GM23338 (cell line): ENCODE measurements around the gene CTNND2. TPM values are rescaled to one million over a fixed set of nuclear protein-coding genes. Genes with fewer than 3 reads are reported as not detected.

Source experiments
- ATAC-seq: fragments of 200-7000 bp; cut with Tn5 transposase; 3 replicates; pipeline ENCODE4 v1.9.1; 2020
- DNase-seq: peaks from one replicate; pipeline ENCODE4 v3.0.0-alpha.2; 2015; ENCODE audit warnings: low spot score
- H2AFZ ChIP-seq: fragments of 200-600 bp; sonication (generic); 2 replicates; pipeline ENCODE4 v1.8.0; 2016; ENCODE audit warnings: antibody characterized with exemption, mild to moderate bottlenecking, moderate library complexity
- H3F3A ChIP-seq: fragments of 200-600 bp; sonication (generic); replicated peaks from 2 replicates; pipeline ENCODE4 v1.8.0; 2017; ENCODE audit warnings: antibody characterized with exemption, mixed run types, low read depth
- H3K27ac ChIP-seq: fragments of 200-600 bp; sonication (generic); 2 replicates; pipeline ENCODE4 v1.6.1; 2016; ENCODE audit warnings: low read depth
- H3K27me3 ChIP-seq: fragments of 200-600 bp; sonication (generic); 2 replicates; pipeline ENCODE4 v1.8.0; 2016; ENCODE audit warnings: mild to moderate bottlenecking, mixed run types, moderate library complexity; ENCODE audit not compliant: insufficient read depth
- H3K36me3 ChIP-seq: fragments of 200-600 bp; sonication (generic); 2 replicates; pipeline ENCODE4 v1.8.0; 2016; ENCODE audit warnings: mild to moderate bottlenecking; ENCODE audit not compliant: insufficient read depth
- H3K4me1 ChIP-seq: fragments of 200-600 bp; sonication (generic); 2 replicates; pipeline ENCODE4 v1.8.0; 2016; ENCODE audit warnings: mild to moderate bottlenecking, moderate library complexity; ENCODE audit not compliant: insufficient read depth
- H3K4me2 ChIP-seq: fragments of 200-600 bp; sonication (generic); 2 replicates; pipeline ENCODE4 v1.7.1; 2017; ENCODE audit warnings: mixed run types
- H3K4me3 ChIP-seq: fragments of 200-600 bp; sonication (generic); 2 replicates; pipeline ENCODE4 v1.6.1; 2016; ENCODE audit warnings: mixed run types
- H3K79me2 ChIP-seq: fragments of 200-600 bp; sonication (generic); replicated peaks from 2 replicates; pipeline ENCODE4 v1.8.0; 2017; ENCODE audit warnings: mild to moderate bottlenecking; ENCODE audit not compliant: insufficient read depth
- H3K9me2 ChIP-seq: fragments of 200-600 bp; sonication (generic); 2 replicates; pipeline ENCODE4 v1.8.0; 2017; ENCODE audit not compliant: insufficient read depth
- H4K20me1 ChIP-seq: fragments of 200-600 bp; sonication (generic); replicated peaks from 2 replicates; pipeline ENCODE4 v1.8.0; 2017; ENCODE audit warnings: mild to moderate bottlenecking; ENCODE audit not compliant: insufficient read depth
- H3K27ac Mint-ChIP-seq: 2 replicates; pipeline ENCODE4 v1.8.0; 2020; ENCODE audit warnings: inconsistent platforms, mild to moderate bottlenecking, moderate library complexity, mixed read lengths
- H3K27me3 Mint-ChIP-seq: 3 replicates; pipeline ENCODE4 v1.8.0; 2022; ENCODE audit warnings: low read depth, mild to moderate bottlenecking, moderate library complexity, mixed read lengths, inconsistent platforms; ENCODE audit not compliant: insufficient read depth, poor library complexity
- H3K36me3 Mint-ChIP-seq: 3 replicates; pipeline ENCODE4 v1.8.0; 2021; ENCODE audit warnings: low read depth, mild to moderate bottlenecking, inconsistent platforms, moderate library complexity, mixed read lengths
- H3K4me1 Mint-ChIP-seq: 3 replicates; pipeline ENCODE4 v1.8.0; 2020; ENCODE audit warnings: mild to moderate bottlenecking, inconsistent platforms, mixed read lengths
- H3K4me3 Mint-ChIP-seq: 3 replicates; pipeline ENCODE4 v1.8.0; 2021; ENCODE audit warnings: moderate library complexity, mild to moderate bottlenecking, inconsistent platforms, mixed read lengths
- H3K9me3 Mint-ChIP-seq: 3 replicates; pipeline ENCODE4 v1.8.0; 2020; ENCODE audit warnings: moderate library complexity, mild to moderate bottlenecking, inconsistent platforms, mixed read lengths
- CREB1 ChIP-seq: fragments of 250-450 bp; sonication (Bioruptor Pico); IDR thresholded peaks from 2 replicates; pipeline ENCODE4 v1.5.0; 2020; ENCODE audit warnings: low read depth, mild to moderate bottlenecking, moderate library complexity
- EZH2 ChIP-seq: fragments of 200-600 bp; sonication (generic); IDR thresholded peaks from one replicate; pipeline ENCODE4 v1.8.0; 2017; ENCODE audit warnings: antibody characterized with exemption, mild to moderate bottlenecking, low read depth; ENCODE audit not compliant: unreplicated experiment
- REST ChIP-seq: IDR thresholded peaks from one replicate; pipeline ENCODE4 v1.6.1; 2018; ENCODE audit warnings: antibody characterized with exemption; ENCODE audit not compliant: unreplicated experiment
- STAT1 ChIP-seq: IDR thresholded peaks from one replicate; pipeline ENCODE4 v1.6.1; 2016; ENCODE audit warnings: antibody characterized with exemption; ENCODE audit not compliant: unreplicated experiment
- ZNF331 ChIP-seq: fragments of 250-450 bp; sonication (Bioruptor Pico); IDR thresholded peaks from 2 replicates; pipeline ENCODE4 v1.5.0; 2020; ENCODE audit warnings: low read depth, mild to moderate bottlenecking, moderate library complexity
- ZNF462 ChIP-seq: fragments of 250-450 bp; sonication (Bioruptor Pico); IDR thresholded peaks from 2 replicates; pipeline ENCODE4 v1.5.0; 2020; ENCODE audit warnings: mild to moderate bottlenecking, moderate library complexity
- polyA plus RNA-seq: library from polyadenylated mRNA; unstranded; fragments of >200 nt; fragmentation: Nextera tagmentation; extraction: Ambion mirVana; gene quantifications from 2 replicates; pipeline ENCODE4 v1.2.1, GENCODE V29; 2016
- total RNA-seq: library from RNA; depleted of rRNA; stranded (reverse); fragments of >200 nt; shearing (Covaris generic); gene quantifications from 2 replicates; pipeline ENCODE4 v1.2.3, GENCODE V29; 2014

The CTNND2 gene
- total and polyA plus RNA-seq, 2 experiments from 2014 or later, result 5.1 to 7.0 TPM

DNA sequence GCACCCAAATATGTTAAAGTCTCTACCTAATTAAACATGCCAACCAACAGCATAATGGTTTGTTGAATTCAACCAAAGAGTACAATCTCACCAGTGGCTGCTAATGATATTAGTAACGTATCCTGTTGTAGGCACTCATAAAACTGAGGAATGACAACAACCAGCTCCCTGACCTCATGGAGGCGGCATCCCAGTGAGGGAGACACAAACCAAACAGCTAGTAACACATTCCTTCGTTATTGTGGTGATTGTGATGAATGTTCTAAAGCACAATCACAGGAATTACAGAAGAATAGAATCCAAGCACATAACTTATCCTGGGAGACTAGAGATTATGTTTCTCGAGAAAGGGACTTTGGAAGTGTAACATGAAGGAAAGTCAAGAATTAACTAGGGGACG, 224.6 kb downstream of the CTNND2 start (continued):
- TF ChIP-seq STAT1 (no peak), EZH2 (no peak), ZNF462 (CRISPR knock-in tag) (no peak), ZNF331 (CRISPR knock-in tag) (no peak)

- H3K4me3 Mint-ChIP-seq, result no peak overlapping the region
- TF ChIP-seq ZNF462 (CRISPR knock-in tag), result no peak
- no peak for TF ChIP-seq REST
- TF ChIP-seq ZNF331 (CRISPR knock-in tag), result no peak
- no peak for TF ChIP-seq CREB1
Observed at GRCh38 chr5:11675184-11675583, 229.1 kb downstream of the CTNND2 start.

More at GRCh38 chr5:11675184-11675583, 229.1 kb downstream of the CTNND2 start:
- Histone ChIP-seq H3K27me3 (no peaks in the 10 kb centered on the region), H3K36me3 (no peaks in the 10 kb centered on the region), H3K9me2 (peaks cover 5% of the 10 kb centered on the region), H3K27ac (no peak overlapping the region), H2AFZ (no peak overlapping the region), H4K20me1 (no peaks in the 10 kb centered on the region), H3K79me2 (no peaks in the 10 kb centered on the region), H3K4me3 (no peak overlapping the region), H3F3A (no peaks in the 10 kb centered on the region), H3K4me1 (peaks cover 3% of the 10 kb centered on the region; the same call in 1 of the 2 replicates), H3K4me2 (no peak overlapping the region)
- DNase-seq, result no peak
- peaks cover 4% of the 10 kb centered on the region; the same call in 1 of the 3 replicates for H3K9me3 Mint-ChIP-seq
- peaks cover 4% of the 10 kb centered on the region for H3K27me3 Mint-ChIP-seq
- H3K36me3 Mint-ChIP-seq, result peaks cover 6% of the 10 kb centered on the region; the same call in 1 of the 3 replicates
- peaks cover 10% of the 10 kb centered on the region for H3K4me1 Mint-ChIP-seq
- no peak overlapping the region for H3K27ac Mint-ChIP-seq
- ATAC-seq, result no peak
